NCI-H128 (cell line): ENCODE data around the gene S100A7.
"Not testable (repeated sequence)": the region's sequence is repeated elsewhere in the genome, so short reads cannot be mapped to it uniquely, and the experiment has no call there.

Source experiments
- DNase-seq: peaks from one replicate; lab custom pipeline; 2025; ENCODE audit not compliant: unreplicated experiment; lab: John Stamatoyannopoulos, UW

S100A7 gene

DNA sequence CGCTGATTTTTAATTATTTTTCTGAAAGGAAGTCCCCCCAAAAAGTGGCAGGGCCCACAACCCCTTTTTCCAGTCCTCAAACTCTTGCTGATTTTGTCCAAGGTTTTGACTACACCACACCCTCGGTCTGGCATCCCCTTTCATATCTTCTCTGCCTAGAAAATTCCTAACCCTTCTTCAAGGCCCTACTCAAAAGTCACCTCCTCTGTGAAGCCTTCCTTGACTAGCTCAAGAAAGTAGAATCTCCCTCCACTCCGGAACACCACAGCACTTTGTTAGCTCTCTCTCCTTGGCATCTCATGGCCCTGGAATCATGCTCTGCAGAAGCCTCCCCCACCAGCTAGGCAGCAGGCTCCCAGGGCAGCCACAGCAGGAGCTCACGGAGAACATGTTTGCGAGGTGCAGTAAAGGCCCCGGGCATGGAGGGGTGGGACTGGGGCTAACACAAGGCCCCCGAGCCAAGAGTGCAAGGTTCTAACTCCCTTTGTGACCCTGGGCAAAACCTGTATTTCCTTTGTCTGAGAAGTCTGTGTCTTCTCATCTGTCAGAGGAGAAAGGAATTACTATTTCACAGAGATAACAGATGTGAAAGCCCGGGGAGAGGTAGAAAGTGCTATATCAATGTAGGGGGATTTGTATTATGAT is 17.7 kb upstream of the S100A7 start:
- DNase-seq = no peak

DNA sequence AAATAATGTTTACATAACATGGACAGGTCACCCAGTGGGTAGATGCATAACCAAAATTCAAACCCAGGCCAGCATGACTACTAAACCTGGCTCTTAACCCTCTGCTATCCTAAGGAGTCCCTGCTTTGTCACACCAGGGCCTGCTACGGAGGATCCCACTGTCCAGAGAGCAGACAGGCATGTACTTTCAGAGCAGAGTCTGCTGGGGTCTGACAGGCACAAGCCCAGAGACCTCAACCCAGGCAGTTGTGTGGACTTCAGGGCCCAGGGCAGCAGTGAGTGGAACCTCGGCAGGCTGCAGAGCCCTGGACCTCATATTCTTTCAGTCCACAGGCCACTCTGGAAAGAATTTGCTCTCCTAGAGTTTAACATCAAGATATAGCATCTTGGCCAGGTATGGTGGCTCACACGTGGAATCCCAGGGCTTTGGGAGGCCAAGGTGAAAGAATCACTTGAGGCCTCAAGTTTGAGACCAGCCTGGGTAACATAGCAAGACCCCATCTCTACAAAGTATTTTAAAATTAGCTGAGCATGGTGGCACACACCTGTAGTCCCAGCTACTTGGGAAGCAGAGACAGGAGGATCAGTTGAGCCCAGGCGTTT is 16.1 kb upstream of the S100A7 start:
- no peak for DNase-seq

DNA sequence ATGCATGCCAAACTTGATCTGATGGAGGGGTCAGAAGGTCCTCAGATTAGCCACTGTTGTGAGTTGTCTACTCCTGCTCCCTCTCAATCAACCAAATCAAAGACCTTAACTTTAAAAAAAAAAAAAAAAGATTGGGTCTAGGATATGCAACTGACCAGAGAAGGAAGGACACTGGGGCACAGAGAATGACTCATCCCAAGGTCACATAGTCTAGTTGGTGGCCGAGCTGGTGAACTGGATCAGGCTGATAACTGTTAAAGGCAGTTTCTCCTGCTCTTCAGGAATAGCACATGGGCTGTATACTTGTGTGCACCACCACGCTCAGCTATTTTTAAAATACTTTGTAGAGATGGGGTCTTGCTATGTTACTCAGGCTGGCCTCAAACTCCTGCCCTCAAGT is 14.8 kb upstream of the S100A7 start:
- no peak for DNase-seq

- DNase-seq = no peak
Observed at GRCh38 chr1:153474347-153474746, 13.9 kb upstream of the S100A7 start.

GRCh38 chr1:153470707-153471106 is 10.3 kb upstream of the S100A7 start:
- no peak for DNase-seq

DNA sequence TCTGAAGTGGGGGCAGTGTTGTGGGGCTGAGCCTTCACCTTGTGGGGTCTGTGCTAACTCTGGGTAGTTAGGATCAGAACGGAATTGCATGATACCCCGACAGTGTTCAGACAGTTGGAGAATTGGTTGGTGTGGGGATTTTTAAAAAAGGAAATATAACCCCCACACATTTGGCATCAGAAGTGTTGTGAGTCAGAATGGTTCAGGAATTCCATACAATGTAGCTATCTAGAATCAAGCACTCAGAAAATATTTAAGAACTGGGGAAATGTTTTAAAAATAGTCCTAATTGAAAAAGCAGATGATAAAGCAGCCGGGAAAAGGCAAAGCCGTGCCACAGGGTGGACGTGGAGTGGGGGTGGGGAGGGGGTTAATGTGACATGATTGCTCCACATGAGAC is 6.5 kb upstream of the S100A7 start:
- DNase-seq = no peak

- DNase-seq = no peak
Observed at GRCh38 chr1:153465811-153466636, 5.6 kb upstream of the S100A7 start.

DNA sequence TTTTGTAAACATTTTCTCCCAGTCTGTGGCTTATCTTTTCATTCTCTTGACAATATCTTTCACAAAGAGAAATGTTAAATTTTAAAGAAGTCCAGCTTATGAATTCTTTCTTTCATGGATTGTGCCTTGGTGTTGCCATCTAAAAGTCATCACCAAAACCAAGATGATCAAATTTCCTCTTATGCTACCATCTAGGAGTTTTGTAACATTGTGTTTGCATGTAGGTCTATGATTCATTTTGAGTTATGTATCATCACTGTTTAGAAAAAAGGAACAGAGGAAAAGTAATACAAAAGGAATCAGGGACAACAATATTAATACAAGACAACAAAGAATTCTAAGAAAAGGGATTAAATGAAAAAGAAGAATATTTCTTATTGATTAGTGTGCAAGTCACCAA is 2.3 kb upstream of the S100A7 start:
- not testable (repeated sequence) for DNase-seq

- no peak for DNase-seq
Observed at GRCh38 chr1:153459655-153460054, 796 bp downstream of the S100A7 start.

DNA sequence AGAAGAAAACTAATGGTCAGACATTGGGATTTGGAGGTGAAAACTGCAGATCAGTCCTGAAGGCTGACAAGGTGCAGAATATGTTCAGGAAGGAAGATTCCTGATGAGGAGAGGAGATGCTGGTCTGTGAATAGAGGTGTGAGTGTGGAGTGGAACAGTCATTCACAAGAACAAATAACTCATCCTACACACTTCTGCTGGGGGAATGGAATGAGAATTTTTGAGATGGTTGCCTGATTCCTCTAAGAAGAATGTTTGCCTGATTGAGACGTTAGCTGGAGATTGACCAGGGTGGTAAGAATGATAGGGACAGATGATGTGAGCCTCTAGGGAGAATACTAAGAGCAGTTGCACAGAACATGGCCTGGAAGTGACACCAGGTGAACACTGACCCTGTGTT is 4.1 kb downstream of the S100A7 start:
- DNase-seq = no peak

DNA sequence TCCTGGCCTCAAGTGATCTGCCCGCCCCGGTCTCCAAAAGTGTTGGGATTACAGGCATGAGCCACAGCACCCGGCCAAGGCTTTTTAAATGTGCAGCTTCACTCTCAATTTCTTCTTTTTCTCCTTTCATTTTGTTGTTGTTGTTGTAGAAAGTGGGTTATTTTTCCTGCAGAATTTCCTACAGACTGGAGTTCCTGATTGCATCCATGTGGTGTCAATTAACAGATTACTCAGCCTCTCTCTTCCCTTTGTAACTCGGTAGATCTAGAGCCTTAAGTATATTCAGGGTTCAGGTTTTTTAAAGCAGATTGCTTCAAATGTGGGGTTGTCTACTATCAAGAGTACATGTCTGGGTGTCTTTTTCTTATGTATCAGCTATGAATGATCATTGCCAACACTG is 11.6 kb downstream of the S100A7 start:
- not testable (repeated sequence) for DNase-seq

- DNase-seq = no peak
Observed at GRCh38 chr1:153447498-153448170, 12.8 kb downstream of the S100A7 start.

- DNase-seq = no peak
Observed at GRCh38 chr1:153444078-153444477, 16.4 kb downstream of the S100A7 start.

- no peak for DNase-seq
Observed at GRCh38 chr1:153443486-153443885, 17.0 kb downstream of the S100A7 start.

DNA sequence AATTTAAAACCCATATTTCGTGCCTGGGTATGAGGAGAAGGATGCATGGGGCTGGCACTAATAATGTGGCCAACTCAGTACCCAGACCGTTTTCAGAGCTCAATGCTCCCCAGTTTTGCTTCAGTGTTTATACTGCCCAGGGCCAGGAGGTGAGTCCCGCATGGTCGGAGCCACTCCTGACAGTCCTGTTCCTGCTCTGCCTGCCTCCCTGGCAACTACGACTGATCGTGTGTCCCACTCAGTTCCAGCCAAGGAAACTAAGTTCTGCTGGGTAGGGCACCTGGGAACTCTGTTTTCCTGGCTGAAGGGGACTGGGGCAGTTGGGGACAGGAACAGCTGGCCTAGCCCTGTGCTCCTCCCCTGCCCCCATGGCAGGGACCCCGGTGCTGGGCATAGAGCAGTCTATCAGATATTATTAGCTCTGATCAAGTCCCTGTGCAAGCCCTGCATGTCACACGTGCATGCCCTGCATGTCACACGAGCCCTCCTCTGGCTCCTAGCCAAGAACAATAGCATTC is 19.2 kb downstream of the S100A7 start:
- DNase-seq = no peak

GRCh38 chr1:153439273-153439672 is 21.2 kb downstream of the S100A7 start:
- DNase-seq = no peak

DNA sequence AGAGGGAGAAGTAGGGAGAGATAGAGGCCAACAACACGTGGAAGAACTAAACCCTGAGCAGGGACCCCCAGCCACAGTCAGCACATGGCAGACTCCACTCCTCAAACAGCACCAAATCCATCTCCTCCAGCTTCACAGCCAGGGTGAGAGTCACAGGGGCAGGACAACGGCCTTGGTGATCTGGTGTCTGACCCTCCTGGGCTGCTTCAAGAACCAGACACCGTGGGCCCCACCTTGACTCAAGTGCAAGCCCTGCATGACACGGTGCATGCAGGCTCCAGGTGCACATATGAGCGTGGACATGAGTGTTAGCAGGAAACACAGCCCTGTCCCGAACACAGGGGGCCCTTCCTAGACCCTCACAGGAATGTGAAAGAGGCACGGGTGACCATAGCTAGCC is 21.9 kb downstream of the S100A7 start:
- no peak for DNase-seq

DNA sequence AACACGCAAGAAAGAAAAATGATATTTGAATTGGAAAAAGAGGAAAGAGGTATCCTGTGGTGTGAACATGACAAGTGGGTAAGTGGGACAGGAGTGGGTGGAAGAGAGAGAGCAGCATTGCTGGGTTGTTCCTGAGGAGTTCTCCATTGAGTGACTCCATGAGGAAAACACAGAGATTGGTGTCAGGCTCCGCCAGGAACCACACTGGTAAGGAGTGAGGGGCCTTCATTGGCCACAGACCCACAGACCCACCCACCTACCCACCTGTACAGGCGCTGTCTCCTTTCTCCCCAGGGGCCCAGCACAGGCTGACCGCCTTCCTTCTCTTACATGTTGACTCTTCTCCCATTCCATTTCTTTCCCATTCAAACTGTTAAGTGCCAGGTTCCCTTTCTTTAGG is 23.2 kb downstream of the S100A7 start:
- DNase-seq = no peak

- no peak for DNase-seq
Observed at GRCh38 chr1:153434746-153435455, 25.6 kb downstream of the S100A7 start.

DNA sequence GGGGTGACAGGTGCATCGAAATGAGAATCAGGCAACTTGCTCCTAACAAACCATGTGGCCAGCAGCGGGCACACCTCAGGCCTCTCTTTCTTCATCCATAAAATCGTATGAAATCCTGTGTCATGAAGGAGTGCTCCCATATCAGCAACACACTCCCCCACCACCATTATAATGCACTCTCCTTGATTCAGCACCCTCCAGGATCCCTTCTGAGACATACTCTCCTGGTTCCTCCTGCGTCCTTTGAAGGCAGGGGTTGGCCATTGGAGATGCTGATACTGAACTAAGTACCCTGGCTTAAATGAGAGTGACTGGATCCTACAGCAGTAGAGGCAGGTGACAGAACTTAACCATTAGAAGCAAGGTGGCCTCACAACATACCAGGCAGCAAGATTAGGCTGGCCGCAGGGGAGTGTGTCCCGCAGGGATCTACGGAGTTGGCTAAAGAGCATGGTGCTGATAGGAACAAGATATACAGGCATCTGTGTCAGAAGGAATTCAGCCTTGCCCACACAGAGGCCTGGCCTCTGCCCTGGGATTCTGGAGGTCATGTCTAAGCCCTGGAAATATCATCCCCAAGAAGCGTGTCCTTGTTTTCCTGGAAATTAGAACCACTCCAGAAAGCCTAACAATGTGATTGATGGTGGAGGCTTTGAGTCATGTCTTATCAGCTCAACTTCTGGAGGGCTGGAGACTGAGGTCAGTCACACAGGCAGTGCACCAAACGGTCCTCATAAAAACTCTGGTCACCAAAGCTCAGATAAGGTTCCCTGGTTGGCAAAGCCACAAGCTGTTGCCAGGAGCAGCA is 27.4 kb downstream of the S100A7 start:
- no peak for DNase-seq
